GM12865 (cell line): ENCODE measurements around the gene AFG3L2.

Experiments used
- DNase-seq: peaks from one replicate; pipeline ENCODE4 v3.0.0; 2010; ENCODE audit warnings: low read depth
- H3K4me3 ChIP-seq: 2 replicates; pipeline ENCODE4 v1.5.1; 2011; ENCODE audit warnings: mild to moderate bottlenecking, low read depth, low read length, control low read depth
- TF ChIP-seq, protein P1 (sequence below): IDR thresholded peaks from 2 replicates; pipeline ENCODE4 v1.5.1; 2011; ENCODE audit warnings: low read length, control low read depth, low read depth, inconsistent platforms; ENCODE audit not compliant: insufficient read depth; ENCODE audit errors: missing control alignments

Gene AFG3L2

DNA sequence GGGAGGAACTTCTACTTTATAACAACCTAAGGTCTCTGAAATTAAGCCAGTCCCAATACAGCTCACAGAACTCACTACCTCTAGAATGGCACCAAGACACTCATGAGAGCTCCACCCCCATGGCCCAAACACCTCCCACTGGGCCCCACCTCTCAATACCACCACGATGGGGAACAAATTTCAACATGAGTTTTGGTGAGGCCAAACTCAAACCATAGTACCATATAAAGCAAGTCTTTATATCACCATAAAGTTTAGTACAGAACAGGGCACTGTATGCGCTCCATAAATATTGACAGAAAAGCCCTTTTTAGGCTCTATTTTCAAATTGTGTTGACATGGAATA, 3.3 kb downstream of the AFG3L2 start:
- TF ChIP-seq, protein P1, sequence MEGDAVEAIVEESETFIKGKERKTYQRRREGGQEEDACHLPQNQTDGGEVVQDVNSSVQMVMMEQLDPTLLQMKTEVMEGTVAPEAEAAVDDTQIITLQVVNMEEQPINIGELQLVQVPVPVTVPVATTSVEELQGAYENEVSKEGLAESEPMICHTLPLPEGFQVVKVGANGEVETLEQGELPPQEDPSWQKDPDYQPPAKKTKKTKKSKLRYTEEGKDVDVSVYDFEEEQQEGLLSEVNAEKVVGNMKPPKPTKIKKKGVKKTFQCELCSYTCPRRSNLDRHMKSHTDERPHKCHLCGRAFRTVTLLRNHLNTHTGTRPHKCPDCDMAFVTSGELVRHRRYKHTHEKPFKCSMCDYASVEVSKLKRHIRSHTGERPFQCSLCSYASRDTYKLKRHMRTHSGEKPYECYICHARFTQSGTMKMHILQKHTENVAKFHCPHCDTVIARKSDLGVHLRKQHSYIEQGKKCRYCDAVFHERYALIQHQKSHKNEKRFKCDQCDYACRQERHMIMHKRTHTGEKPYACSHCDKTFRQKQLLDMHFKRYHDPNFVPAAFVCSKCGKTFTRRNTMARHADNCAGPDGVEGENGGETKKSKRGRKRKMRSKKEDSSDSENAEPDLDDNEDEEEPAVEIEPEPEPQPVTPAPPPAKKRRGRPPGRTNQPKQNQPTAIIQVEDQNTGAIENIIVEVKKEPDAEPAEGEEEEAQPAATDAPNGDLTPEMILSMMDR = no peak
- no peak overlapping the region for H3K4me3 ChIP-seq
- no peak for DNase-seq

DNA sequence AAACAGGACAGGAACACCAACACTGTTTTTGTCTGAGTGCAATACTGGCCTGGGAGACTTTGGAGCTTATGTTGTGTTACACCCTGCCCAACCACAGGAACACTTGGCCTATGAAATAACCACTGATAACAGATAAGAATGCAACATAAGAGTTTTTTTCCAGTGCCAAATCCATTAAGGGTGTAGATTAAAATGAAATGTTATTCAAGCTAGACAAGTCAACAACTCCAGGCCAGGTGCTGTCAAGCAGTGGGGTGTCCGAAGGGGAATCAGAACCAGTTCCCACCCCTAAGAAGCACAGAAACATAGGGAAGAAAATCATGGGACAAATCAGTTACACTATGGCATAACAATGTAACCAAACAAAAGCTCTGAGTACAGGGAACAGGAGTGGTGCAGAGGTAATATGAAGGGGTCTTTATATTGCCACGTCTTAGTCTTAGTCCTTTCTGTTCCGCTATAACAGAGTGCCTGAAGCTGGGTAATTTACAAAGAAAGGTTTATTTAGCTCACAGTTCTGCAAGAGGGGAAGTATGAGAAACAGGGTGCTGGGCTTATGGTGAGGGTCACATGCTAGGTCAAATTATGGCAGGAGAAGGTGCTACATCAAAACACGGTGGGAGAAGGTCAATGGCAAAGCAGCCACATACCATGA, 3.8 kb downstream of the AFG3L2 start:
- no peak for DNase-seq
- TF ChIP-seq, protein P1 = no peak
- H3K4me3 ChIP-seq = no peak overlapping the region

GRCh38 chr18:12372406-12372805, 4.6 kb downstream of the AFG3L2 start:
- TF ChIP-seq, protein P1 = no peak
- no peak for DNase-seq
- H3K4me3 ChIP-seq = no peak overlapping the region

GRCh38 chr18:12371590-12371989, 5.4 kb downstream of the AFG3L2 start:
- H3K4me3 ChIP-seq = no peak overlapping the region

DNA sequence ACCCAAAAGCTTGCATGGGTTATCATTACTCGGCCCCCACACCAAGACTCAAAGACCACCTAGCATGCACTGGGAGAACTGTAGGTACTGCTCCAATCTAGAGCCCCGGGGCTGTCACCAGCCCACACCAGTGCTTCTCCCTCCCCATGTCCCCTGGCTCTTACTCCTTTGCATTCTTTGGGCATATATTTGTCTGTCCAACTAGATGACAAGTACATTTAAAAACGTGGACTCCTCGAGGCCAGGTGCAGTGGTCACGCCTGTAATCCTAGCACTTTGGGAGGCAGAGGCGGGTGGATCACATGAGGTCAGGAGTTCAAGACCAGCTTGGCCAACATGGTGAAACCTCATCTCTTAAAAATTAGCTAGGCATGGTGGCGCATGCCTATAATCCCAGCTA, 7.8 kb downstream of the AFG3L2 start:
- TF ChIP-seq, protein P1 = no peak
- DNase-seq = no peak
- no peak overlapping the region for H3K4me3 ChIP-seq

More at GRCh38 chr18:12371590-12371989, 5.4 kb downstream of the AFG3L2 start:
- TF ChIP-seq, protein P1 = no peak
- no peak for DNase-seq

GRCh38 chr18:12366784-12367183, 10.2 kb downstream of the AFG3L2 start:
- TF ChIP-seq, protein P1 = no peak
- no peak overlapping the region for H3K4me3 ChIP-seq
- DNase-seq = no peak

- no peak overlapping the region for H3K4me3 ChIP-seq
- TF ChIP-seq, protein P1 = no peak
- DNase-seq = no peak
Measured at GRCh38 chr18:12366379-12366778, 10.6 kb downstream of the AFG3L2 start.
